Effector memory CD8-positive, alpha-beta T cell (primary cell): Measurements from ENCODE around the gene ZNF398.

Experiments
- ATAC-seq: fragments of 150-1000 bp; cut with Tn5 transposase; replicated peaks from 2 replicates; pipeline ENCODE4 v1.10.0; 2021; ENCODE audit warnings: mild to moderate bottlenecking, moderate library complexity
- DNase-seq, 3 experiments: peaks; one replicate each; pipeline ENCODE4 v3.0.0; 2021
- H3K27ac Mint-ChIP-seq, 2 donors: one replicate each; pipeline ENCODE4 v1.8.0; 2022; ENCODE audit warnings: mild to moderate bottlenecking in 2 of 2, mixed read lengths in 2 of 2, moderate library complexity in 2 of 2
- H3K27me3 Mint-ChIP-seq, 2 donors: one replicate each; pipeline ENCODE4 v1.8.0; 2022; ENCODE audit warnings: mixed read lengths in 2 of 2
- H3K36me3 Mint-ChIP-seq: one replicate; pipeline ENCODE4 v1.8.0; 2022; ENCODE audit warnings: mild to moderate bottlenecking, moderate library complexity, mixed read lengths; ENCODE audit not compliant: insufficient read depth
- H3K4me1 Mint-ChIP-seq, 2 donors: one replicate each; pipeline ENCODE4 v1.8.0; 2022; ENCODE audit warnings: low read depth in 2 of 2, mixed read lengths in 2 of 2
- H3K4me3 Mint-ChIP-seq, 2 donors: one replicate each; pipeline ENCODE4 v1.8.0; 2022; ENCODE audit warnings: mild to moderate bottlenecking in 2 of 2, mixed read lengths in 2 of 2, moderate library complexity in 2 of 2
- H3K9me3 Mint-ChIP-seq, 2 donors: one replicate each; pipeline ENCODE4 v1.8.0; 2022; ENCODE audit warnings: mixed read lengths in 2 of 2
- total RNA-seq, 9 experiments: gene quantifications; one replicate each; lab custom pipeline; 2026; lab: John Stamatoyannopoulos, UW

The ZNF398 gene, protein sequence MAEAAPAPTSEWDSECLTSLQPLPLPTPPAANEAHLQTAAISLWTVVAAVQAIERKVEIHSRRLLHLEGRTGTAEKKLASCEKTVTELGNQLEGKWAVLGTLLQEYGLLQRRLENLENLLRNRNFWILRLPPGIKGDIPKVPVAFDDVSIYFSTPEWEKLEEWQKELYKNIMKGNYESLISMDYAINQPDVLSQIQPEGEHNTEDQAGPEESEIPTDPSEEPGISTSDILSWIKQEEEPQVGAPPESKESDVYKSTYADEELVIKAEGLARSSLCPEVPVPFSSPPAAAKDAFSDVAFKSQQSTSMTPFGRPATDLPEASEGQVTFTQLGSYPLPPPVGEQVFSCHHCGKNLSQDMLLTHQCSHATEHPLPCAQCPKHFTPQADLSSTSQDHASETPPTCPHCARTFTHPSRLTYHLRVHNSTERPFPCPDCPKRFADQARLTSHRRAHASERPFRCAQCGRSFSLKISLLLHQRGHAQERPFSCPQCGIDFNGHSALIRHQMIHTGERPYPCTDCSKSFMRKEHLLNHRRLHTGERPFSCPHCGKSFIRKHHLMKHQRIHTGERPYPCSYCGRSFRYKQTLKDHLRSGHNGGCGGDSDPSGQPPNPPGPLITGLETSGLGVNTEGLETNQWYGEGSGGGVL
- 28.9 to 72.2 (median 43.7) reads per million in 9 experiments for total RNA-seq

DNA sequence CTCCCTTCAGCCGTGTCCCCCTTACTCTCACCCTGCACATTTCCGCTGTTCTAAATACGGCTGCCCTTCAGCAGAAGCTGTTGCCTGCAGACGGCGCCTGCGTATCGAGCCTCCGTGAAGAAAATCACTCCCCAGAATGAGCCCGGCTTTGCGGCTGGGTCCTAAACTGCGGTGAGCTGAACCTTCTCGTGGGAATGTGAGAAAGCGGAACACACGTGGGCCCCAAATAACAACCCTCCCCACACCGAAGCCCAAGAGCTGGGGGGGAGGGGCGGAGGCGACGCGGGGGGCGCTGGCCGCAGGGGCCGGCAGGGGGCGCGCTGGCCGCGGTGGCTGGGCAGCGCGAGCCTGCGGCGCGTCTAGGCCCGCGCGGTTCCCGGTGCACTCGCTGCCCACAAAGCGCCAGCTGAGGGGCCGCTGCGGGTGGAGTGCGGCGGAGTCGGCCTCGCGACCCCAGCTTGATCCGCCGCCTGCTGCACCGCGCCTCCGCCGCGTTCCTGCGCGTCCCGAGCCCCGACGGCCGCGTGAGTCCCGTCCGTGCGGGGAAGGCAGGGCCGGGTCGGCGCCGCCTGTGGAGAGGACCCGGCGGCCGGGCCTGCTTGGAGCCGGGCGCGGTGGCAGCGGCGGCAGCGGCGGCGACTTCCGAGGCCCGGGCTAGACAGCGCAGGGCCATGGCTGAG is at the start of gene ZNF398:
Gene ZNF398 (plus strand): TSS at position 382 of the 680 bp plus-strand sequence. CDS start 290 bp downstream, at position 672.
- peak within 1 kb of the TSS; percentile 77 to 78 for H3K27ac Mint-ChIP-seq
- peaks cover 16% of the 10 kb centered on the region for H3K36me3 Mint-ChIP-seq
- no peaks in the 10 kb centered on the region for H3K9me3 Mint-ChIP-seq
- peaks cover 18 to 21% of the 10 kb centered on the region in 2 donors for H3K4me1 Mint-ChIP-seq
- H3K27me3 Mint-ChIP-seq: no peaks in the 10 kb centered on the region
- DNase-seq (peak; percentile 72 to 79 (median 79)), ATAC-seq (peak; percentile 77)
- H3K4me3 Mint-ChIP-seq: peak within 1 kb of the TSS; percentile 79 to 82

DNA sequence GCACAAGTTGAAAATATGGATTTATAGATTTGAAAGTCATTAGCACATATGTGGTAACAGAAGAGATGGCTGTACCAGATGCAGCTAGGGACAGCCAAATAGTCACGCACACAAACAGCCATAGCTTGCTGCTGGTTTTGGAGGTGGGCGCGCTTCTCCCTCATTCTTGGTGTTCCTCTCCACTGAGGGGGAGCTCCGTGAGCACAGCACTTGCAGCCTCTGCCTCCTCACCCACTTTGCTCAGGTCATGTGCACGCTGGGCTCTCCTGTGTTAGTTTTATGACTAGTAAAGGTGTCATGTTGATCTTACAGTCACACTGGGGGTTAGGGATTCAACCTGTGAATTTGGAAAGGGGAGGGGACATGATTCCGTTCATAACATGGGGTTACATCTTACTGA is 48.2 kb upstream of the ZNF398 start:
- Mint-ChIP-seq H3K27ac (no peak overlapping the region), H3K27me3 (no peaks in the 10 kb centered on the region), H3K4me3 (no peak overlapping the region), H3K36me3 (no peaks in the 10 kb centered on the region), H3K4me1 (no peaks in the 10 kb centered on the region), H3K9me3 (no peaks in the 10 kb centered on the region)
- DNase-seq: no peak
- no peak for ATAC-seq

DNA sequence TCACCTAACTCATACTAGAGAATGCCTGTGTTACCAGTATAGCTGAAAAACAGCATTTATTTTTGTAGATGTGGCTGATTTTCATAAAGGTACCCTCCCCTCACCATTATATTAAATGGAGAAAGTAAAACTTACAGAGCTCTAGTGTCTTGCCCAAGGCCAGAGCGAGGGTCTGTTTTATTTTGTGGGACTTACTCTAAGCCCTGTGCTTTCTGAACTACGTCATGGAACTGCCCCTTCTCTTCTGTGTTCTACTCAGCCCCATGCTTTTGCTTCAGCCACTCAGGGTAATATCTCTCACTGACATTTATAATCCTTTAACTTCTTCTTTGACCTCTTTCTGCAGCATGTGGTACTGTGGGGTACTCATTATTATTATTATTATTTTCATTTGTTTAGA is 46.4 kb upstream of the ZNF398 start:
- no peaks in the 10 kb centered on the region for H3K9me3 Mint-ChIP-seq
- no peaks in the 10 kb centered on the region for H3K36me3 Mint-ChIP-seq
- DNase-seq (no peak), ATAC-seq (no peak)
- H3K27me3 Mint-ChIP-seq: no peaks in the 10 kb centered on the region
- H3K27ac Mint-ChIP-seq: no peak overlapping the region
- no peaks in the 10 kb centered on the region for H3K4me1 Mint-ChIP-seq
- no peak overlapping the region for H3K4me3 Mint-ChIP-seq

DNA sequence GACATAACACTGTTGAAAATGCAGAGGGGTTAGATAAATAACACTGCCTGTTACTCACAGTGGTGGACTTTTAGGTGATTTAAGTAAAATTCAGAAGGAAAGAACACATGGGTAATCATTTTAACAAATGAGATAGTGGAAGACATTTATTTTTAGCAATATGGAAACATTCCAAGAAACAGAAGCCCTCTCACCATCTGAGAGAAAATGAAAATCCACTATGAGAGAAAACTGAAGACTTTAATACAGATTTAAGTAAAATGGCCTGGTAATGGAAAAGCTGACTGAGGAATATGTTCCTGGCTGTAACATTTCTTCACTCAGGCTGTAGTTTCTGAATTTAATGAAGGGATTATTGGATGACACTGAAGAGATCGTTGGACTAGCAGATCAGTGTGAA is 44.6 kb upstream of the ZNF398 start:
- Mint-ChIP-seq H3K4me1 (no peaks in the 10 kb centered on the region), H3K36me3 (peaks cover 3% of the 10 kb centered on the region), H3K27me3 (no peaks in the 10 kb centered on the region), H3K27ac (no peak overlapping the region), H3K9me3 (no peaks in the 10 kb centered on the region), H3K4me3 (no peak overlapping the region)
- DNase-seq (no peak), ATAC-seq (no peak)

DNA sequence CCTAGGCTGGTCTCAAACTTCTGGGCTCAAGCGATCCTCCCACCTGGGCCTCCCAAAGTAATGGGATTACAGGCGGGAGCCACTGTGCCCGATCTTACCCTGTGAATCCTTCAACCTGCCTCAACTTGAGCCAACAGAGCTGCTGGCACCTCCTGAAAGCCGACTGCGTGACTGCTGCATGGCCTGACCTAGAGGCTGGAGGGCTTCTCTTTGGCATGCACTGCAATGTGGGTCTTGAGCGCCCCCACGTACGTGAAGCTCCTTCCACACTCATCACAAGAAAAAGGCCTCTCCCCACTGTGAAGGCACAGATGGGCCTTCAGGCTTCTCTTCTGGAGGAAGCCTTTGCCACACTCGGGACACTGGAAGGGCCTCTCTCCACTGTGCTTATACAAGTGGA is 43.8 kb upstream of the ZNF398 start:
- no peak overlapping the region for H3K27ac Mint-ChIP-seq
- H3K4me3 Mint-ChIP-seq: no peak overlapping the region
- no peaks in the 10 kb centered on the region for H3K27me3 Mint-ChIP-seq
- DNase-seq (no peak), ATAC-seq (no peak)
- H3K4me1 Mint-ChIP-seq: no peaks in the 10 kb centered on the region
- H3K36me3 Mint-ChIP-seq: peaks cover 3% of the 10 kb centered on the region
- no peaks in the 10 kb centered on the region for H3K9me3 Mint-ChIP-seq

DNA sequence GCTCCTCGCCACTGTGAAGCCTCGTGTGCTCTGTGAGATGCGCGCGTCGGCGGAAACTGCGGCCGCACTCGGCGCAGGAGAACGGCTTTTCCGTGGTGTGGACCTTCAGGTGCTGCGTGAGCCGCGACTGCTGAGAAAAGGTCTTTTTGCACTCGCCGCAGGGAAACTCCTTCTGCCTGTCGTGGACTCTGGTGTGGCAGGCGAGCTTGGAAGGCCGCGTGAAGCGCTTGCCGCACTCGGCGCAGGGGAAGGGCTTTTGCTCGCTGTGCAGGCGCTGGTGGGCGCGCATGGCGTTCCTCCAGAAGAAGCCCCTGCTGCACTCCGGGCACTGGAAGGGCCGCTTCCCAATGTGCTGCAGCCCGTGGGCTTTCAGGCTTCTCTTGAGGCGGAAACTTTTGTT is 43.0 kb upstream of the ZNF398 start:
- H3K27ac Mint-ChIP-seq: no peak overlapping the region
- no peaks in the 10 kb centered on the region for H3K27me3 Mint-ChIP-seq
- no peak overlapping the region for H3K4me3 Mint-ChIP-seq
- DNase-seq (no peak), ATAC-seq (no peak)
- peaks cover 3% of the 10 kb centered on the region for H3K36me3 Mint-ChIP-seq
- no peaks in the 10 kb centered on the region for H3K9me3 Mint-ChIP-seq
- H3K4me1 Mint-ChIP-seq: no peaks in the 10 kb centered on the region

DNA sequence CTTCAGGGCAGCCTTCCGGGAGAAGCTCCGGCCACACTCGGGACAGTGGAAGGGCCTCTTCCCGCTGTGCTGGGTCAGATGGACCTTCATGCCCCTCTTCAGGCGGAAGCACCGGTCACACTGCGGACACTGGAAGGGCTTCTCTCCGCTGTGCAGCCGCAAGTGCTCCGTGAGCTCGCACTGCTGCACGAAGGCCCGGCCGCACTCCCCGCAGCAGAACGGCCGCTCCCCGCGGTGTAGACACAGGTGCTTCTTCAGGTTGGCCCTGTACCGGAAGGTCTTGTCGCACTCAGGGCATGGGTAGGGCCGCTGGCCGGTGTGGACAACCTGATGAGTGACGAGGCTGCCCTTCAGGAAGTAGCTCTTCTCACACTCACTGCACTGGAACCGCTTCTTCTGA is 42.5 kb upstream of the ZNF398 start:
- no peaks in the 10 kb centered on the region for H3K9me3 Mint-ChIP-seq
- H3K27ac Mint-ChIP-seq: no peak overlapping the region
- no peak overlapping the region for H3K4me3 Mint-ChIP-seq
- peaks cover 3% of the 10 kb centered on the region for H3K36me3 Mint-ChIP-seq
- DNase-seq (no peak), ATAC-seq (no peak)
- no peaks in the 10 kb centered on the region for H3K27me3 Mint-ChIP-seq
- no peaks in the 10 kb centered on the region for H3K4me1 Mint-ChIP-seq

DNA sequence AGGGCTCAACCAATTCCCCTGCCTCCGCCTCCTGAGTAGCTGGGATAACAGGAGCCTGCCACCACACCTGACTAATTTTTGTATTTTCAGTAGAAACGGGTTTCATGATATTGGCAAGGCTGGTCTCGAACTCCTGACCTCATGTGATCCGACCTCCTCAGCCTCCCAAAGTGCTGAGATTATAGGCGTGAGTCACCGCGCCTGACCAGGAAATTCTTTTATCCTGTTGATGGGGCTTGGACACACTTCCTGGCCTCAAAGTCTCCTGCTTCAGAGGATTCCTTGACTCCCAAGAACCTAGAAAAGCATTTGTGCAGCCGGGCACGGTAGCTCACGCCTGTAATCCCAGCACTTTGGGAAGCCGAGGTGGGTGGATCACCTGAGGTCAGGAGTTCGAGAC is 37.3 kb upstream of the ZNF398 start:
- H3K4me1 Mint-ChIP-seq: no peaks in the 10 kb centered on the region
- no peak overlapping the region for H3K4me3 Mint-ChIP-seq
- H3K27me3 Mint-ChIP-seq: no peaks in the 10 kb centered on the region
- no peak overlapping the region for H3K27ac Mint-ChIP-seq
- H3K36me3 Mint-ChIP-seq: peaks cover 3% of the 10 kb centered on the region
- ATAC-seq: no peak
- H3K9me3 Mint-ChIP-seq: no peaks in the 10 kb centered on the region
- no peak for DNase-seq

DNA sequence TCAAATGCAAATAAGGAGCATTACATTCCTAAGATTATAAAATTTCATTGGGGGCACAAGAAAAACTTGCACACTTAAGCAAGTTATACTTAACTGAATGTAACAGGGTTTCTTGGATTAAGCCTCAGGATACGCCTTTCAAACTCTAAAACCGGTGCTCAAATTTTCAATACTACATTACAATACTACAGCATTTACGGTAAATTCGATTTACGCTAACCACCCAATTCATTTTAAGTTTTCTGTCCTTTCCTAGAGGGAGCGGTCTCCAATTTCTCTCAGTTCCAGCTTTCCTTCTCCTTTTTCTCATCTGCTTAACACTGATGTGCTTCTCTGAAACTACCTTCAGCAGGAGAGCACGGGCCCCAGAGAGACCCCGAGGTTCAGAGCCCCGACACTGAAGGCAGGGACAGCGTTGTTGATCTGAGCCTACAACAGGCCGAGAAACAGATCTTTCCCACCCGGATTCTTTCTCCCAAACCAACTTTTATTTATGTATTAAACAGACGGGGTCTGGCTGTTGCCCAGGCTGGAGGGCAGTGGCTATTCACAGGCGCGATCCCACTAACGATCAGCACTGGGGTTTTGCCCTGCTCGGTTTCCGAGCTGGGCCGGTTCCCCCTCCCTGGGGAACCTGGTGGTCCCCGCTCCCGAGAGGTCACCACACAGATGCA is 21.9 kb upstream of the ZNF398 start:
- peaks cover 18 to 27% of the 10 kb centered on the region in 2 donors for H3K4me1 Mint-ChIP-seq
- DNase-seq: no peak
- H3K27ac Mint-ChIP-seq: peak overlapping the region; percentile 89 to 95
- H3K4me3 Mint-ChIP-seq: peak overlapping the region; percentile 86 to 92
- peaks cover 24% of the 10 kb centered on the region for H3K36me3 Mint-ChIP-seq
- H3K27me3 Mint-ChIP-seq: no peaks in the 10 kb centered on the region
- peaks cover 0 to under 1% of the 10 kb centered on the region in 2 donors for H3K9me3 Mint-ChIP-seq
- ATAC-seq: no peak

DNA sequence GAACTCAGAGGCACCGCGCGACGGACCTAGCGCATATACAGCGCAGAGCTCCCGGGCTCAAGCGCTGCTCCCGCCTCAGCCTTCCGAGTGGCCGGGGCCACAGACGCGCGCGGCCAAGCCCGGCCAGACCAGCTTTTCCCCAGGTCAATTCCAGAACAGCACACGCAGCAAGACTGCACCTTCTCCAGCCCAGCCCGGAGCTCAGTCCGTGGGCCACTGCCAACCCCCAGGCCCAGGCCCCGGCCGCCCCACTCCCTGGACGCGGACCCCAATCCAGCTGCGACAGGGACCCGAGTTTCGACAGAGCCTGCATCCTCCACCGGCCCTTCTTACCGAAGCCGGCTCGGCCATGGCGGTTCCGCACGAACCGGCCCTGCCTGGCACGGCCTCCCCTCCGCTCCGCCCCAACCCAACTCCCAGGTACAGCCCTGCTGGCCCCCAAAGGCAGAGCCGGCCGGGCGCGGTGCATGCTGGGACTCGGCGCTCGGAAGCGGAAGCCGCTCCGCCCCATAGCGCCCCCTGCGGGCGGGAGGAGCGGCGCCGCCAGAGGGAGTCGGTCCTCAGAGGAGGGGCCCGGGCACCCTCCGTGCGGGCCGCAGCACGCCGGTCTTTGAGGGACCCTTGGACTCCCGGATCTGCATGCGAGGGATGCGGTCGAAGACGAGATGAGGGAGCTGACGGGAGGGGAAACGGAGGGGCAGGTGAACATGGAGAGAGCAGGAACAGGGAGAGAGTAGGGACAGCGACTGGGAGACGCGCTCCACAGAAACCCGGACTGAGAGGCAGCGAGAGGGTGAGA is 21.2 kb upstream of the ZNF398 start, which contains the start of gene ZNF425:
Gene ZNF425 (minus strand): TSS at position 462 of the 799 bp plus-strand sequence. CDS start 111 bp downstream, at position 351.
- peaks cover 29% of the 10 kb centered on the region for H3K36me3 Mint-ChIP-seq
- H3K27me3 Mint-ChIP-seq: no peaks in the 10 kb centered on the region
- peak within 1 kb of the TSS; percentile 86 to 92 for H3K4me3 Mint-ChIP-seq
- DNase-seq (peak; percentile 92 to 95 (median 92)), ATAC-seq (peak; percentile 87)
- H3K27ac Mint-ChIP-seq: peak within 1 kb of the TSS; percentile 89 to 95
- H3K9me3 Mint-ChIP-seq: peaks cover 4 to 7% of the 10 kb centered on the region in 2 donors
- peaks cover 18 to 27% of the 10 kb centered on the region in 2 donors for H3K4me1 Mint-ChIP-seq

DNA sequence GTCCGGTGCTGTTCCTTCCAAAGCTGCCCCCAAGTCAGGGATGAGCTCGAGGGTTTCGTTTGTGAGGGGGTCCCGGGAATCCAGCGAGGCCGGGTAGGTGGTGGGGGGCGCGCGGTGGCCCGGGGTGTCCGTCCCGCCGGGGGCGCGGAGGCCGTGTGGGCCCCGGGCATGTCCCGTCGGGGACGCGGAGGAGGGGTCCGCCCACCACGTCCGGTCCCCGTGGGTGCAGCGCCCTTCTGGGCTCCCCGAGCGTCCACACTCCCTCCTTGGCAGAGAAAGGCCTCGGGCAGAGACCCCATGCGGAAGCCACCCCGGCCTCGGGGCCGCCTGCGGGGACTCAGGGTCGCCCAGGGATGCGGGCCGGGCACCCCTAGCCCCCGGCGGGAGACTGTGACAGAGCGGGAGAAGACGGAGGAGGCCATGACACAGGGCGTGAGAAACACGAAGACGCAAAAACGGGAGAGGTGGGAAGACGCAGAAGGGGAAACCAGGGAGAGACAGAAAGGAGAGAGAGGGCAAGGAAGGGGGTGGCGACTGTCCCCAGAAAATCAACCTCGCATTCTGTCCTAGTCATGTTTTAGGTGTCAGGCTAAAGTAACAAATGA is 20.5 kb upstream of the ZNF398 start:
- peak overlapping the region; percentile 86 to 92 for H3K4me3 Mint-ChIP-seq
- H3K4me1 Mint-ChIP-seq: peaks cover 18 to 27% of the 10 kb centered on the region in 2 donors
- peaks cover 29% of the 10 kb centered on the region for H3K36me3 Mint-ChIP-seq
- DNase-seq: peak; percentile 35 to 42 (median 39)
- peak; percentile 50 for ATAC-seq
- peak overlapping the region; percentile 89 to 95 for H3K27ac Mint-ChIP-seq
- no peaks in the 10 kb centered on the region for H3K27me3 Mint-ChIP-seq
- peaks cover 4 to 7% of the 10 kb centered on the region in 2 donors for H3K9me3 Mint-ChIP-seq

DNA sequence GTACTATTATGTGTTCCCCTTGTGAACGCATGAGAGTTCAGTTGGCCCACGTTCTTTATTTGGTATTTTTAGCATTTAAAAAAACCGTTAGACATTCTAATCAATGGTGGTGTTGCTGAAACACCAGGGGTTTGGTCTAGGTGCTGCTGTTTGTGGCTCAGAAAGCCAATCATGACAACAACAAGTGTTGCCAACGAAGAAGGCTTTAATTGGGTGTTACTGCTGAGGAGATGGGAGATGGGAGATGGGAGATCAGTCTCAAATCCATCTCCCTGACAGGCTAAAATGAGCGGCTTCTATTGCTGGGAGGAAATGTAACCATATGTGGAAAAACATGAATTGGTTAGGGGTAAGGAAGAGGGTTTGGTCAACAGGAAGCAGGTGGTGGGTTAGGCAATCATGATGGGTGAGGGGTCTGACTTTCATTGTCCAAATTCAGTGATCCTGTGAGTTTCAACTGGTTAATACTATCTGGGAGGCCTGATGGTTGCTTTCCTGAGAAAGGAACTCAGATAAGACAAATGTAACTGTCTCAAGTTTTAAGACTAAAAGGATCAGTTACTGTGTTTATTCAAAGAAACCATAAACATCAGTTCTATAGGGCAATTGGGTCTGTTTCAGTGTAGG is 16.6 kb upstream of the ZNF398 start:
- no peak overlapping the region for H3K4me3 Mint-ChIP-seq
- peaks cover 9 to 15% of the 10 kb centered on the region in 2 donors for H3K4me1 Mint-ChIP-seq
- no peaks in the 10 kb centered on the region for H3K27me3 Mint-ChIP-seq
- peaks cover 29% of the 10 kb centered on the region for H3K36me3 Mint-ChIP-seq
- H3K9me3 Mint-ChIP-seq: peaks cover 4 to 7% of the 10 kb centered on the region in 2 donors
- DNase-seq: no peak
- H3K27ac Mint-ChIP-seq: no peak overlapping the region
- no peak for ATAC-seq
